HepG2 (cell line): ENCODE results near the gene PACS1. TPM values are rescaled to one million over a fixed set of nuclear protein-coding genes. Genes with fewer than 3 reads are reported as not detected.

ENCODE experiments used
- HNF4G ChIP-seq, 2 experiments: sonication (generic) in 1 of 2; formaldehyde crosslinking in 1 of 2; IDR thresholded peaks; 2 replicates each; pipeline versions ENCODE4 v1.4.0 to v1.6.1; 2011 to 2020; ENCODE audit warnings: borderline replicate concordance in 2 of 2, low read depth in 2 of 2, mild to moderate bottlenecking in 2 of 2, low read length in 1 of 2, missing genetic modification reagents in 1 of 2, moderate library complexity in 1 of 2
- IRF2 ChIP-seq: IDR thresholded peaks from 2 replicates; pipeline ENCODE4 v1.6.1; 2018; ENCODE audit warnings: missing genetic modification reagents, missing compliant biosample characterization
- KLF11 ChIP-seq: IDR thresholded peaks from 2 replicates; pipeline ENCODE4 v1.6.1; 2016; ENCODE audit warnings: missing compliant biosample characterization
- MIXL1 ChIP-seq: IDR thresholded peaks from 2 replicates; pipeline ENCODE4 v1.6.1; 2016
- MXD4 ChIP-seq: IDR thresholded peaks from 2 replicates; pipeline ENCODE4 v1.6.1; 2016; ENCODE audit warnings: mild to moderate bottlenecking, missing biosample characterization, missing genetic modification reagents
- NCOA5 ChIP-seq: sonication (generic); formaldehyde crosslinking; IDR thresholded peaks from 2 replicates; pipeline ENCODE4 v1.4.0; 2020; ENCODE audit warnings: missing genetic modification reagents
- NFE2 ChIP-seq: sonication (generic); formaldehyde crosslinking; IDR thresholded peaks from 2 replicates; pipeline ENCODE4 v1.4.0; 2020; ENCODE audit warnings: missing genetic modification reagents
- PHB2 ChIP-seq: fragments of 450-650 bp; IDR thresholded peaks from 2 replicates; pipeline ENCODE4 v1.6.1; 2018; ENCODE audit not compliant: partially characterized antibody
- RORA ChIP-seq: sonication (generic); formaldehyde crosslinking; IDR thresholded peaks from 2 replicates; pipeline ENCODE4 v1.5.0; 2020; ENCODE audit warnings: mild to moderate bottlenecking, missing genetic modification reagents, moderate library complexity
- SRSF1 ChIP-seq: fragments of 200-400 bp; formaldehyde crosslinking; optimal IDR thresholded peaks from 2 replicates; pipeline ENCODE3; 2017; ENCODE audit warnings: mild to moderate bottlenecking, low read depth, low read length, moderate library complexity
- TEAD3 ChIP-seq: optimal IDR thresholded peaks from 2 replicates; pipeline ENCODE3; 2016; ENCODE audit warnings: borderline replicate concordance
- TRIM24 ChIP-seq: sonication (generic); formaldehyde crosslinking; IDR thresholded peaks from 2 replicates; pipeline ENCODE4 v1.8.0; 2022; ENCODE audit warnings: mild to moderate bottlenecking, missing genetic modification reagents
- ZBTB7B ChIP-seq: sonication (generic); formaldehyde crosslinking; IDR thresholded peaks from 2 replicates; pipeline ENCODE4 v1.4.0; 2020; ENCODE audit warnings: missing genetic modification reagents
- ZBTB8A ChIP-seq: sonication (generic); formaldehyde crosslinking; IDR thresholded peaks from 2 replicates; pipeline ENCODE4 v1.4.0; 2020; ENCODE audit warnings: mild to moderate bottlenecking, low read depth, missing genetic modification reagents, borderline replicate concordance
- ZFP36L2 ChIP-seq: sonication (generic); formaldehyde crosslinking; IDR thresholded peaks from 2 replicates; pipeline ENCODE4 v1.4.0; 2020; ENCODE audit warnings: missing genetic modification reagents
- ZNF547 ChIP-seq: sonication (generic); formaldehyde crosslinking; IDR thresholded peaks from 2 replicates; pipeline ENCODE4 v1.5.1; 2020; ENCODE audit warnings: mild to moderate bottlenecking, missing genetic modification reagents
- ZNF598 ChIP-seq: sonication (generic); formaldehyde crosslinking; IDR thresholded peaks from 2 replicates; pipeline ENCODE4 v1.5.1; 2020; ENCODE audit warnings: mild to moderate bottlenecking, missing genetic modification reagents, borderline replicate concordance
- polyA plus RNA-seq, 8 experiments: library from polyadenylated mRNA; depleted of rRNA in 3 of 8; stranded (reverse) in 7 of 8; unstranded in 1 of 8; fragments of >200 nt; fragmentation: Illumina TruSeq in 4 of 8; extraction: Trizol in 4 of 8; gene quantifications; 2 replicates each; pipeline versions ENCODE4 v1.2.1 to v1.2.3, GENCODE V29; 2011 to 2016; ENCODE audit warnings: low read depth in 4 of 8, missing spikeins in 1 of 8, mixed read lengths in 1 of 8; ENCODE audit not compliant: insufficient read depth in 1 of 8
- total RNA-seq, 5 experiments: library from RNA; depleted of rRNA; stranded (reverse); fragments of >200 nt; fragmentation: Illumina TruSeq; extraction: Trizol; gene quantifications; 2 replicates each; pipeline ENCODE4 v1.2.3, GENCODE V29; 2016; ENCODE audit warnings: low read depth in 1 of 5
- TF ChIP-seq, protein P1 (sequence below): sonication (generic); formaldehyde crosslinking; IDR thresholded peaks from 2 replicates; pipeline ENCODE4 v1.4.0; 2020; ENCODE audit warnings: mild to moderate bottlenecking, low read depth, missing genetic modification reagents
- TF ChIP-seq, protein P2 (sequence below): sonication (generic); formaldehyde crosslinking; conservative IDR thresholded peaks from 2 replicates; pipeline ENCODE4 v1.4.0; 2020; ENCODE audit warnings: missing genetic modification reagents
- TF ChIP-seq, protein P3 (sequence below): sonication (generic); formaldehyde crosslinking; IDR thresholded peaks from 2 replicates; pipeline ENCODE4 v1.5.0; 2020; ENCODE audit warnings: missing genetic modification reagents
- TF ChIP-seq, protein P4 (sequence below): sonication (generic); formaldehyde crosslinking; conservative IDR thresholded peaks from 2 replicates; pipeline ENCODE4 v1.8.1; 2023; ENCODE audit warnings: missing genetic modification reagents
- TF ChIP-seq, protein P5 (sequence below): sonication (generic); formaldehyde crosslinking; IDR thresholded peaks from 2 replicates; pipeline ENCODE4 v1.5.0; 2020; ENCODE audit warnings: missing genetic modification reagents, mild to moderate bottlenecking, borderline replicate concordance

Gene PACS1
- total and polyA plus RNA-seq, 2 of the 13 experiments (the other 11 are each of a cell fraction or from before 2014, with no cell fraction given), result 7.6 to 8.6 TPM

- TF ChIP-seq, protein P1, sequence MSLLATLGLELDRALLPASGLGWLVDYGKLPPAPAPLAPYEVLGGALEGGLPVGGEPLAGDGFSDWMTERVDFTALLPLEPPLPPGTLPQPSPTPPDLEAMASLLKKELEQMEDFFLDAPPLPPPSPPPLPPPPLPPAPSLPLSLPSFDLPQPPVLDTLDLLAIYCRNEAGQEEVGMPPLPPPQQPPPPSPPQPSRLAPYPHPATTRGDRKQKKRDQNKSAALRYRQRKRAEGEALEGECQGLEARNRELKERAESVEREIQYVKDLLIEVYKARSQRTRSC, result no peak
- TF ChIP-seq MIXL1 (CRISPR knock-in tag), result no peak
- no peak for TF ChIP-seq ZNF598 (CRISPR knock-in tag)
- TF ChIP-seq RORA (CRISPR knock-in tag), result no peak
- no peak for TF ChIP-seq ZBTB8A (CRISPR knock-in tag)
- TF ChIP-seq ZBTB7B, result peak; percentile 23; the same call in 1 of the 2 replicates
- TF ChIP-seq, protein P2, sequence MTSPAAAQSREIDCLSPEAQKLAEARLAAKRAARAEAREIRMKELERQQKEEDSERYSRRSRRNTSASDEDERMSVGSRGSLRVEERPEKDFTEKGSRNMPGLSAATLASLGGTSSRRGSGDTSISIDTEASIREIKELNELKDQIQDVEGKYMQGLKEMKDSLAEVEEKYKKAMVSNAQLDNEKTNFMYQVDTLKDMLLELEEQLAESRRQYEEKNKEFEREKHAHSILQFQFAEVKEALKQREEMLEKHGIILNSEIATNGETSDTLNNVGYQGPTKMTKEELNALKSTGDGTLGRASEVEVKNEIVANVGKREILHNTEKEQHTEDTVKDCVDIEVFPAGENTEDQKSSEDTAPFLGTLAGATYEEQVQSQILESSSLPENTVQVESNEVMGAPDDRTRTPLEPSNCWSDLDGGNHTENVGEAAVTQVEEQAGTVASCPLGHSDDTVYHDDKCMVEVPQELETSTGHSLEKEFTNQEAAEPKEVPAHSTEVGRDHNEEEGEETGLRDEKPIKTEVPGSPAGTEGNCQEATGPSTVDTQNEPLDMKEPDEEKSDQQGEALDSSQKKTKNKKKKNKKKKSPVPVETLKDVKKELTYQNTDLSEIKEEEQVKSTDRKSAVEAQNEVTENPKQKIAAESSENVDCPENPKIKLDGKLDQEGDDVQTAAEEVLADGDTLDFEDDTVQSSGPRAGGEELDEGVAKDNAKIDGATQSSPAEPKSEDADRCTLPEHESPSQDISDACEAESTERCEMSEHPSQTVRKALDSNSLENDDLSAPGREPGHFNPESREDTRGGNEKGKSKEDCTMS, result no peak
- peak; percentile 54 for TF ChIP-seq TEAD3 (CRISPR knock-in tag)
- TF ChIP-seq, protein P3, sequence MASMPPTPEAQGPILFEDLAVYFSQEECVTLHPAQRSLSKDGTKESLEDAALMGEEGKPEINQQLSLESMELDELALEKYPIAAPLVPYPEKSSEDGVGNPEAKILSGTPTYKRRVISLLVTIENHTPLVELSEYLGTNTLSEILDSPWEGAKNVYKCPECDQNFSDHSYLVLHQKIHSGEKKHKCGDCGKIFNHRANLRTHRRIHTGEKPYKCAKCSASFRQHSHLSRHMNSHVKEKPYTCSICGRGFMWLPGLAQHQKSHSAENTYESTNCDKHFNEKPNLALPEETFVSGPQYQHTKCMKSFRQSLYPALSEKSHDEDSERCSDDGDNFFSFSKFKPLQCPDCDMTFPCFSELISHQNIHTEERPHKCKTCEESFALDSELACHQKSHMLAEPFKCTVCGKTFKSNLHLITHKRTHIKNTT (CRISPR knock-in tag), result no peak
- no peak for TF ChIP-seq NCOA5
- no peak for TF ChIP-seq SRSF1
- TF ChIP-seq IRF2 (CRISPR knock-in tag), result 0 out of 2 replicates have a peak, but pooled peaks have one; percentile 23
- TF ChIP-seq PHB2, result no peak
- TF ChIP-seq HNF4G (IDR thresholded peaks at IDR 0.05; ENCODE audit: borderline replicate concordance, low read depth, low read length), result no peak
- no peak for TF ChIP-seq HNF4G (CRISPR knock-in tag; IDR thresholded peaks at IDR 0.05; ENCODE audit: borderline replicate concordance, low read depth)
- TF ChIP-seq MXD4 (CRISPR knock-in tag), result no peak
- no peak for TF ChIP-seq TRIM24
- TF ChIP-seq, protein P4, sequence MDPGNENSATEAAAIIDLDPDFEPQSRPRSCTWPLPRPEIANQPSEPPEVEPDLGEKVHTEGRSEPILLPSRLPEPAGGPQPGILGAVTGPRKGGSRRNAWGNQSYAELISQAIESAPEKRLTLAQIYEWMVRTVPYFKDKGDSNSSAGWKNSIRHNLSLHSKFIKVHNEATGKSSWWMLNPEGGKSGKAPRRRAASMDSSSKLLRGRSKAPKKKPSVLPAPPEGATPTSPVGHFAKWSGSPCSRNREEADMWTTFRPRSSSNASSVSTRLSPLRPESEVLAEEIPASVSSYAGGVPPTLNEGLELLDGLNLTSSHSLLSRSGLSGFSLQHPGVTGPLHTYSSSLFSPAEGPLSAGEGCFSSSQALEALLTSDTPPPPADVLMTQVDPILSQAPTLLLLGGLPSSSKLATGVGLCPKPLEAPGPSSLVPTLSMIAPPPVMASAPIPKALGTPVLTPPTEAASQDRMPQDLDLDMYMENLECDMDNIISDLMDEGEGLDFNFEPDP (CRISPR knock-in tag), result no peak
- TF ChIP-seq ZFP36L2 (CRISPR knock-in tag), result no peak
- no peak for TF ChIP-seq NFE2 (CRISPR knock-in tag)
- TF ChIP-seq, protein P5, sequence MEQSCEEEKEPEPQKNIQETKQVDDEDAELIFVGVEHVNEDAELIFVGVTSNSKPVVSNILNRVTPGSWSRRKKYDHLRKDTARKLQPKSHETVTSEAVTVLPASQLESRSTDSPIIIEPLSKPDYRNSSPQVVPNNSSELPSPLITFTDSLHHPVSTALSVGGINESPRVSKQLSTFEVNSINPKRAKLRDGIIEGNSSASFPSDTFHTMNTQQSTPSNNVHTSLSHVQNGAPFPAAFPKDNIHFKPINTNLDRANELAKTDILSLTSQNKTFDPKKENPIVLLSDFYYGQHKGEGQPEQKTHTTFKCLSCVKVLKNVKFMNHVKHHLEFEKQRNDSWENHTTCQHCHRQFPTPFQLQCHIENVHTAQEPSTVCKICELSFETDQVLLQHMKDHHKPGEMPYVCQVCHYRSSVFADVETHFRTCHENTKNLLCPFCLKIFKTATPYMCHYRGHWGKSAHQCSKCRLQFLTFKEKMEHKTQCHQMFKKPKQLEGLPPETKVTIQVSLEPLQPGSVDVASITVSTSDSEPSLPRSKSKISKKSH (CRISPR knock-in tag), result no peak
- TF ChIP-seq KLF11 (CRISPR knock-in tag), result no peak
- TF ChIP-seq ZNF547 (CRISPR knock-in tag), result peak; percentile 33; the same call in 1 of the 2 replicates
These were observed 47.5 kb upstream of the PACS1 start (continued) for GRCh38 chr11:66022401-66023185.
